SU-DHL-6 (cell line): Measurements from ENCODE around the gene CTNNA2.

Source experiments
- H2AFZ ChIP-seq: fragments of 200-600 bp; sonication (generic); 2 replicates; pipeline ENCODE4 v1.6.1; 2014; ENCODE audit warnings: low read depth, mild to moderate bottlenecking, moderate library complexity, mixed read lengths, antibody characterized with exemption, low read length; ENCODE audit not compliant: severe bottlenecking
- H3F3A ChIP-seq: fragments of 200-600 bp; shearing (Covaris generic); 2 replicates; pipeline ENCODE4 v1.6.0; 2016; ENCODE audit warnings: antibody characterized with exemption, mild to moderate bottlenecking; ENCODE audit not compliant: insufficient read depth
- H3K27ac ChIP-seq: fragments of 200-600 bp; sonication (generic); 2 replicates; pipeline ENCODE4 v1.5.1; 2016; ENCODE audit warnings: low read depth, mild to moderate bottlenecking, low read length, moderate library complexity, mixed read lengths
- H3K27me3 ChIP-seq: fragments of 200-600 bp; sonication (generic), shearing (Covaris generic); 2 replicates; pipeline ENCODE4 v1.6.0; 2014; ENCODE audit warnings: mild to moderate bottlenecking, low read length
- H3K36me3 ChIP-seq: fragments of 200-600 bp; sonication (generic); 2 replicates; pipeline ENCODE4 v1.6.1; 2014; ENCODE audit warnings: mild to moderate bottlenecking, low read length, mixed read lengths
- H3K4me2 ChIP-seq: fragments of 300-600, 200-600 bp; shearing (Covaris generic), sonication (generic); 2 replicates; pipeline ENCODE4 v1.6.0; 2014; ENCODE audit warnings: low read length, low read depth, mild to moderate bottlenecking; ENCODE audit not compliant: poor library complexity, severe bottlenecking
- H3K4me3 ChIP-seq: fragments of 200-600 bp; sonication (generic); 2 replicates; pipeline ENCODE4 v1.5.1; 2014; ENCODE audit warnings: antibody characterized with exemption, low read length, mild to moderate bottlenecking, mixed read lengths; ENCODE audit not compliant: insufficient read depth, poor library complexity, severe bottlenecking
- H3K79me2 ChIP-seq: fragments of 200-600 bp; sonication (generic); 2 replicates; pipeline ENCODE4 v1.6.1; 2014; ENCODE audit warnings: mild to moderate bottlenecking, low read length, moderate library complexity; ENCODE audit not compliant: insufficient read depth
- H3K9ac ChIP-seq: fragments of 200-600 bp; sonication (generic); 2 replicates; pipeline ENCODE4 v1.7.0; 2014; ENCODE audit warnings: mild to moderate bottlenecking, low read length
- H3K9me2 ChIP-seq: fragments of 200-600 bp; sonication (generic); replicated peaks from 2 replicates; pipeline ENCODE4 v1.6.1; 2014; ENCODE audit warnings: low read length; ENCODE audit not compliant: insufficient read depth
- H3K9me3 ChIP-seq: fragments of 200-600 bp; sonication (generic); 2 replicates; pipeline ENCODE4 v1.6.1; 2014; ENCODE audit warnings: low read length, mixed read lengths; ENCODE audit not compliant: insufficient read depth
- H4K20me1 ChIP-seq: fragments of 200-600 bp; sonication (generic); 2 replicates; pipeline ENCODE4 v1.6.1; 2014; ENCODE audit warnings: low read depth, mild to moderate bottlenecking, antibody characterized with exemption, low read length, moderate library complexity, mixed read lengths
- EZH2phosphoT487 ChIP-seq: fragments of 200-600 bp; sonication (generic), shearing (Covaris generic); conservative IDR thresholded peaks from 2 replicates; pipeline ENCODE4 v1.6.1; 2018; ENCODE audit warnings: mild to moderate bottlenecking, antibody characterized with exemption, low read length, moderate library complexity, mixed read lengths
- TF ChIP-seq, protein P1 (sequence below): fragments of 200-600 bp; sonication (generic); IDR thresholded peaks from one replicate; pipeline ENCODE4 v1.5.1; 2017; ENCODE audit warnings: antibody characterized with exemption, mild to moderate bottlenecking, low read length, moderate library complexity; ENCODE audit not compliant: insufficient read depth, poor library complexity, severe bottlenecking

CTNNA2 gene

DNA sequence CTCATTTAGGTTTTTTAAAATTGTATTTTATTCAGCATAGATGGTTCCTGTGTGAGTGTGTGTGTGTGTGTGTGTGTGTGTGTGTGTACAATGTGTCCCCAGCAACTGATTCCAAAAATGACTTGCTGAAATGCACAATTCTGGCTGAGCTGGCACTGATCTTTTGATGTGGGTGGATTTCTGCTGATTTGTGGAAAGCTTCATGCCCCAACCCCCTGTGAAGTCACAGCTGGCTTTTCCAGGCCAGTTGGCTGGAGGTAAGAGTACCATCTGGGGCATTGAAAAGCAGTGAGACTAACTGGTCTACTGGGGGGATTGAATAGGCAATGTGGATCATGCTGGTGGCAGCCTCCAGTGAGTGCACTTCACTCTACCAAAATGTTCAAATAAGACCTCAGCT lies 604.5 kb downstream of the CTNNA2 start:
- no peak for TF ChIP-seq EZH2phosphoT487
- TF ChIP-seq, protein P1, sequence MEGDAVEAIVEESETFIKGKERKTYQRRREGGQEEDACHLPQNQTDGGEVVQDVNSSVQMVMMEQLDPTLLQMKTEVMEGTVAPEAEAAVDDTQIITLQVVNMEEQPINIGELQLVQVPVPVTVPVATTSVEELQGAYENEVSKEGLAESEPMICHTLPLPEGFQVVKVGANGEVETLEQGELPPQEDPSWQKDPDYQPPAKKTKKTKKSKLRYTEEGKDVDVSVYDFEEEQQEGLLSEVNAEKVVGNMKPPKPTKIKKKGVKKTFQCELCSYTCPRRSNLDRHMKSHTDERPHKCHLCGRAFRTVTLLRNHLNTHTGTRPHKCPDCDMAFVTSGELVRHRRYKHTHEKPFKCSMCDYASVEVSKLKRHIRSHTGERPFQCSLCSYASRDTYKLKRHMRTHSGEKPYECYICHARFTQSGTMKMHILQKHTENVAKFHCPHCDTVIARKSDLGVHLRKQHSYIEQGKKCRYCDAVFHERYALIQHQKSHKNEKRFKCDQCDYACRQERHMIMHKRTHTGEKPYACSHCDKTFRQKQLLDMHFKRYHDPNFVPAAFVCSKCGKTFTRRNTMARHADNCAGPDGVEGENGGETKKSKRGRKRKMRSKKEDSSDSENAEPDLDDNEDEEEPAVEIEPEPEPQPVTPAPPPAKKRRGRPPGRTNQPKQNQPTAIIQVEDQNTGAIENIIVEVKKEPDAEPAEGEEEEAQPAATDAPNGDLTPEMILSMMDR, result no peak
- Histone ChIP-seq H2AFZ (no peak overlapping the region), H3F3A (no peaks in the 10 kb centered on the region)

DNA sequence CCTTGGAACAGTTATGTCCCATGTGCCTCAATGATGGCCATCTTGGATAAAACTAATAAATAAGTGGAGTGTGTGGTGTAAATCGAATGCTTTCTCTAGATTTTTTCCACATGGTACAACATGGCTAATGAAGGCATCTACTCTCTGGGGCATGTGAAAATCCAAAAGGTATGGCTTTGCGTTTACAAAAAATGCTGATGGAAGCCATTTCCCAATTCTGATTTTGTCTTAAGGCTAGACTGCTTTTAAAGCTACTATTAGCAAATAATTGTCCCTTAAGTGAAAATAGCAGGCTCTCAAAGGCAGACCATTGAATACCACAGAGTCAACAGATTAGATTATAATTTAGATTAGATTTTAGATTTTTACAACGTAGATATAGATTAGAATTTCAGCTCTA lies 608.0 kb downstream of the CTNNA2 start:
- no peak overlapping the region for H3K9ac ChIP-seq
- TF ChIP-seq, protein P1, result no peak
- no peak for TF ChIP-seq EZH2phosphoT487
- H3K4me2 ChIP-seq, result no peak overlapping the region
- no peaks in the 10 kb centered on the region for H3K79me2 ChIP-seq
- H4K20me1 ChIP-seq, result no peaks in the 10 kb centered on the region
- no peaks in the 10 kb centered on the region for H3F3A ChIP-seq
- no peaks in the 10 kb centered on the region for H3K9me3 ChIP-seq
- no peaks in the 10 kb centered on the region for H3K27me3 ChIP-seq
- H3K36me3 ChIP-seq, result no peaks in the 10 kb centered on the region
- no peak overlapping the region for H2AFZ ChIP-seq
- no peak overlapping the region for H3K27ac ChIP-seq
- H3K9me2 ChIP-seq, result no peaks in the 10 kb centered on the region
- no peak overlapping the region for H3K4me3 ChIP-seq

More for the DNA sequence above, 604.5 kb downstream of the CTNNA2 start:
- Histone ChIP-seq H3K4me3 (no peak overlapping the region), H3K36me3 (no peaks in the 10 kb centered on the region), H3K27ac (no peak overlapping the region), H3K79me2 (no peaks in the 10 kb centered on the region), H4K20me1 (no peaks in the 10 kb centered on the region), H3K9me3 (no peaks in the 10 kb centered on the region), H3K27me3 (no peaks in the 10 kb centered on the region), H3K9me2 (no peaks in the 10 kb centered on the region), H3K9ac (no peak overlapping the region), H3K4me2 (no peak overlapping the region)

DNA sequence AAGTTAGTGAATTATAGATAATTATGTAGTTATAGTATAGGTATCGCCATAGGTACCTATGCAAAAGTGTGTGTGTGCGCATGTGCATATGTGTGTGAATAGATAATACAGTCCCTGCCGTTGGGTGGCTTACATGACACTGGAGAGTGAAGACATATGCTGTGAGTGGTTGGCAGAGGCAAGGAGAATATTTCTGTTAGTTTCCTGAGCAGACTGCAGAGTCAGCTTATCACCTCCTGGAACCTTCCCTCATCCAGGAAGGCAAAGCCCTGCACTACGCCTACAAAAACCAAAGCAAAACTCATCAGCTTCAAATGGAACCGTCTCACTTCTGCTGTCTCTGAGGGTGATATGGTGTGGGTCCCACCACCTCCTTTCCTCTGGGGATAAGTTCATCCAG lies 609.8 kb downstream of the CTNNA2 start:
- no peaks in the 10 kb centered on the region for H3F3A ChIP-seq
- no peaks in the 10 kb centered on the region for H3K79me2 ChIP-seq
- H3K9me2 ChIP-seq, result no peaks in the 10 kb centered on the region
- H4K20me1 ChIP-seq, result no peaks in the 10 kb centered on the region
- no peak overlapping the region for H3K9ac ChIP-seq
- H3K4me2 ChIP-seq, result no peak overlapping the region
- H2AFZ ChIP-seq, result no peak overlapping the region
- TF ChIP-seq, protein P1, result no peak
- TF ChIP-seq EZH2phosphoT487, result no peak
- H3K9me3 ChIP-seq, result no peaks in the 10 kb centered on the region
- H3K36me3 ChIP-seq, result no peaks in the 10 kb centered on the region
- no peaks in the 10 kb centered on the region for H3K27me3 ChIP-seq
- no peak overlapping the region for H3K27ac ChIP-seq
- no peak overlapping the region for H3K4me3 ChIP-seq
